B cell (primary cell): ENCODE data around the gene SETDB1.

ENCODE experiments used
- CTCF ChIP-seq: fragments of 200-600 bp; IDR thresholded peaks from one replicate; pipeline ENCODE4 v1.8.0; 2022; ENCODE audit warnings: antibody characterized with exemption, mild to moderate bottlenecking
- EZH2 ChIP-seq: IDR thresholded peaks from 2 replicates; pipeline ENCODE4 v1.6.1; 2012; ENCODE audit warnings: borderline replicate concordance, low read depth, mild to moderate bottlenecking, moderate library complexity, low read length; ENCODE audit not compliant: insufficient read depth, poor library complexity, severe bottlenecking

- TF ChIP-seq CTCF (no peak), EZH2 (no peak)
Observed at GRCh38 chr1:151010346-151010726, 84.2 kb downstream of the SETDB1 start.
